Measurements from ENCODE around the gene FRMD5. TPM values are rescaled to one million over a fixed set of nuclear protein-coding genes. Genes with fewer than 3 reads are reported as not detected.

Gene FRMD5
- total RNA-seq, 1 experiment from 2014 or later: 27.2 TPM

- ChIA-PET RAD21 (ENCODE audit: low non-redundant PET in 1 of 2, low total read pairs in 2 of 2, uncharacterized antibody in 2 of 2, unreplicated experiment in 2 of 2) (no interaction called here), CTCF (no interaction called here), POLR2A (no interaction called here)
- Histone ChIP-seq H4K20me1 (ENCODE audit: insufficient read depth) (no peaks in the 10 kb centered on the region), H3K9me3 (ENCODE audit: control insufficient read depth in 1 of 2, insufficient read depth in 1 of 2, low read depth in 1 of 2, low read length in 2 of 2) (no peaks in the 10 kb centered on the region), H3K27me3 (ENCODE audit: insufficient read depth, low read length) (no peaks in the 10 kb centered on the region), H3K27ac (ENCODE audit: low read depth, low read length) (no peak overlapping the region), H3K79me2 (ENCODE audit: insufficient read depth, low read length) (peaks cover 4% of the 10 kb centered on the region; the same call in 1 of the 2 replicates), H3K4me2 (ENCODE audit: low read length) (no peak overlapping the region), H3K9me2 (ENCODE audit: insufficient read depth) (no peaks in the 10 kb centered on the region), H2AFZ (ENCODE audit: low read depth, low read length, poor library complexity, severe bottlenecking) (no peak overlapping the region), H3K4me3 (replicated peaks in 1 of 2; ENCODE audit: low read depth in 1 of 2, low read length in 2 of 2) (no peak overlapping the region), H3K9ac (ENCODE audit: low read length) (no peak overlapping the region), H3K4me1 (ENCODE audit: control insufficient read depth in 1 of 2, insufficient read depth in 2 of 2, low read length in 2 of 2) (no peaks in the 10 kb centered on the region), H3K36me3 (ENCODE audit: control insufficient read depth in 1 of 2, insufficient read depth in 2 of 2, low read length in 2 of 2) (peaks cover 20 to 29% of the 10 kb centered on the region in 2 experiments)
- ATAC-seq: no peak
- BruUV-seq (replicated peaks): no TSS peak
- DNase-seq (ENCODE audit: low read depth, low spot score): no peak
- intact Hi-C loops (cut with micrococcal nuclease): no loop called here
- TF ChIP-seq EZH2 (IDR thresholded peaks at IDR 0.05): no peak
- TF ChIP-seq REST (IDR thresholded peaks at IDR 0.05; ENCODE audit: low read depth): no peak
- TF ChIP-seq JUND (IDR thresholded peaks at IDR 0.05): no peak
- no peak for TF ChIP-seq ATF3 (IDR thresholded peaks at IDR 0.05)
Observed at GRCh38 chr15:43854801-43855200, 340.3 kb downstream of the FRMD5 start.

- BruUV-seq (replicated peaks): no TSS peak
- DNase-seq (ENCODE audit: low read depth, low spot score) (no peak), ATAC-seq (no peak)
- no peaks in the 10 kb centered on the region for H3K9me3 ChIP-seq (ENCODE audit: control insufficient read depth in 1 of 2, insufficient read depth in 1 of 2, low read depth in 1 of 2, low read length in 2 of 2)
- H3K9ac ChIP-seq (ENCODE audit: low read length): no peak overlapping the region
- no peaks in the 10 kb centered on the region for H3K4me1 ChIP-seq (ENCODE audit: control insufficient read depth in 1 of 2, insufficient read depth in 2 of 2, low read length in 2 of 2)
- RAD21 ChIA-PET (ENCODE audit: low non-redundant PET in 1 of 2, low total read pairs in 2 of 2, uncharacterized antibody in 2 of 2, unreplicated experiment in 2 of 2): no interaction called here
- POLR2A ChIA-PET: no interaction called here
- H3K9me2 ChIP-seq (ENCODE audit: insufficient read depth): no peaks in the 10 kb centered on the region
- H3K27ac ChIP-seq (ENCODE audit: low read depth, low read length): no peak overlapping the region
- no peak overlapping the region for H2AFZ ChIP-seq (ENCODE audit: low read depth, low read length, poor library complexity, severe bottlenecking)
- H3K27me3 ChIP-seq (ENCODE audit: insufficient read depth, low read length): no peaks in the 10 kb centered on the region
- no peak overlapping the region for H3K4me2 ChIP-seq (ENCODE audit: low read length)
- peaks cover 10 to 20% of the 10 kb centered on the region in 2 experiments; a peak in 3 of 4 replicates for H3K36me3 ChIP-seq (ENCODE audit: control insufficient read depth in 1 of 2, insufficient read depth in 2 of 2, low read length in 2 of 2)
- H4K20me1 ChIP-seq (ENCODE audit: insufficient read depth): no peaks in the 10 kb centered on the region
- H3K4me3 ChIP-seq (replicated peaks in 1 of 2; ENCODE audit: low read depth in 1 of 2, low read length in 2 of 2): no peak overlapping the region
- CTCF ChIA-PET: no interaction called here
- TF ChIP-seq SIN3A (IDR thresholded peaks at IDR 0.05; ENCODE audit: low read depth) (no peak), ZFX (IDR thresholded peaks at IDR 0.05) (no peak), EZH2phosphoT487 (IDR thresholded peaks at IDR 0.05; ENCODE audit: borderline replicate concordance) (no peak), CEBPB (IDR thresholded peaks at IDR 0.05; ENCODE audit: low read depth) (no peak), TCF7L2 (IDR thresholded peaks at IDR 0.05; ENCODE audit: borderline replicate concordance, extremely low read depth, insufficient read depth, insufficient read length) (no peak), EGR1 (IDR thresholded peaks at IDR 0.05; ENCODE audit: low read depth) (no peak)
- intact Hi-C loops (cut with micrococcal nuclease): no loop called here
- peaks cover 4% of the 10 kb centered on the region; the same call in 1 of the 2 replicates for H3K79me2 ChIP-seq (ENCODE audit: insufficient read depth, low read length)
Observed at GRCh38 chr15:43852607-43853006, 342.5 kb downstream of the FRMD5 start.
